IPS-18a (cell line): ENCODE data around the gene PHLPP1.
A peak's percentile ranks its signal among the peaks of the same experiment; 100 is the strongest.
"Not testable (repeated sequence)": the region's sequence is repeated elsewhere in the genome, so short reads cannot be mapped to it uniquely, and the experiment has no call there.

Experiments used
- H3K27ac ChIP-seq: one replicate; pipeline ENCODE4 v1.5.1; 2013; ENCODE audit warnings: low read length
- H3K27me3 ChIP-seq: one replicate; pipeline ENCODE4 v1.6.1; 2013; ENCODE audit warnings: mild to moderate bottlenecking, low read length; ENCODE audit not compliant: control insufficient read depth, insufficient read depth
- H3K36me3 ChIP-seq: one replicate; pipeline ENCODE4 v1.6.1; 2013; ENCODE audit warnings: low read depth, low read length; ENCODE audit not compliant: control insufficient read depth
- H3K4me1 ChIP-seq: one replicate; pipeline ENCODE4 v1.6.1; 2013; ENCODE audit warnings: low read depth, low read length; ENCODE audit not compliant: control insufficient read depth
- H3K4me3 ChIP-seq: one replicate; pipeline ENCODE4 v1.5.1; 2013; ENCODE audit warnings: low read length
- H3K9ac ChIP-seq: one replicate; pipeline ENCODE4 v1.6.1; 2013; ENCODE audit warnings: mild to moderate bottlenecking, low read length, moderate library complexity
- H3K9me3 ChIP-seq: one replicate; pipeline ENCODE4 v1.6.1; 2013; ENCODE audit warnings: low read depth, low read length; ENCODE audit not compliant: control insufficient read depth

Gene PHLPP1

DNA sequence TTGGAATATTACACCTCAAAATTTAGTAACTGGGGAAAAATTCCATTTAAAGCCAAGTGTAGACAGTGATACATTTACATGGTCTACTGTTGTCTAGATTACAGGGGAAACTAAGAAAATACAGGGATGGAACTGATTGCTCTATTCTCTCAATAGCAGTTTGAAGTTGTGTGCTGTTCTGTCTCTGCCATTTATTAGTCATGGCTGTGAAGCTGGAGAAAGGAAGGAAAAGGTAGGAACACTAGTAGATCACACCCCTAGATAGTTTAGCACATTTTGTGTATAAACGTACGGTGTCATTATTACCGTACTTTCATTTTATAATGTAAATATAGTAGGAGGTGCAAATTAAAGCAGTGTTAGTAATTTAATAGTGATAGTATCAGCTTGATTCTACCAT lies 170.5 kb downstream of the PHLPP1 start:
- no peak overlapping the region for H3K4me3 ChIP-seq
- peaks cover 13% of the 10 kb centered on the region for H3K4me1 ChIP-seq
- no peaks in the 10 kb centered on the region for H3K36me3 ChIP-seq
- H3K27me3 ChIP-seq = no peaks in the 10 kb centered on the region
- no peak overlapping the region for H3K27ac ChIP-seq
- no peak overlapping the region for H3K9ac ChIP-seq
- H3K9me3 ChIP-seq = no peaks in the 10 kb centered on the region

DNA sequence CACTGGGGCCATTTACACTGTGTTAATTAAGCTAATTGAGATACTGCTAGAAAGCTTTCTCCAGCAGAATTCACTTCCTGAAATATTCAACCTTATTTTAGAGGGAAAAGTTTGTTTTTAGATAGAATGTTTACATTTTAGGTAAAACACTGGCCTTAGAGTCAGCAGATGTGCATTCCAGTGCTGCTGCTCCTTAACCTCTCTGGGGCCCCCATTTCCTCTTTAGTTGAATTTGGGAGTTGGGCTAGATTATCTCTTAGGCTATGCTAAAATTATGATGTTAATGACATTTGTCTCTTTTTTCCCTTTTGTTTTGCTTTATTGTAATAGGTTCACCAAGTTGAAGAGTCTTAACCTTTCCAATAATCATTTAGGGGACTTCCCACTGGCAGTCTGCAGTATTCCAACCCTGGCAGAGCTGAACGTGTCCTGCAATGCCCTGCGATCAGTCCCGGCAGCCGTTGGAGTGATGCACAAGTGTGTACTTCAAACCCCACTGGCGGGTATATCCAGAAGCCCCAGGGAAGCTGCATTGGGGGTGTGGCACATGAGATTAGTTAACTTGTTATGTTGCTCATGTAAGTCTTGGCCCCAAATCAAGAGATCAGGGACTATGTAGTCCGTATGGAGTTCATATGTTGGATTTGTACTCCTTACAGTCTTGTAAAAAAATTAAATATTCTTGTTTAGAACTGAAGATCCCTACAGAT lies 179.5 kb downstream of the PHLPP1 start:
- H3K9me3 ChIP-seq = no peaks in the 10 kb centered on the region
- H3K27ac ChIP-seq = peak overlapping the region; percentile 47
- H3K9ac ChIP-seq = no peak overlapping the region
- peaks cover 4% of the 10 kb centered on the region for H3K4me1 ChIP-seq
- H3K27me3 ChIP-seq = no peaks in the 10 kb centered on the region
- peaks cover 32% of the 10 kb centered on the region for H3K36me3 ChIP-seq
- H3K4me3 ChIP-seq = no peak overlapping the region

DNA sequence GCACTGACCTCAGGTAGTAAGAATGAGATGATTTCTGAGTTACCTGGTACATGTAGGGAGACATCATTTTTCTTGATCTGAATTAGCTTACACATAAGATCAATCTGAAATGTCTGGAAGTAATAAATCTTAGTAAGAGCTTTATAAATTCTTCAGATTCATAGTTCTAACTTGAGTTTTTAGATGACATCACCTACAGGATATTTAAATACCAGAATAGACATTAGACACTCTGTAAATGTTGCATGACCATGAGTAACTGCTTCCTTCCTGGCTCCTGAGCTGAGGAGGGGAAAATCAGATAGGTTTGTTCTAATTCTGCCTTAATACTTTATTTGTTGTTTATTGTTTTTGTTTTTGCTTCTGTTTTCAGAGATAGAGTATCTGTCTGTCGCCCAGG lies 181.8 kb downstream of the PHLPP1 start:
- Histone ChIP-seq H3K9me3 (no peaks in the 10 kb centered on the region), H3K27me3 (no peaks in the 10 kb centered on the region), H3K4me1 (peaks cover 4% of the 10 kb centered on the region), H3K9ac (no peak overlapping the region), H3K27ac (no peak overlapping the region), H3K4me3 (no peak overlapping the region), H3K36me3 (peaks cover 32% of the 10 kb centered on the region)

DNA sequence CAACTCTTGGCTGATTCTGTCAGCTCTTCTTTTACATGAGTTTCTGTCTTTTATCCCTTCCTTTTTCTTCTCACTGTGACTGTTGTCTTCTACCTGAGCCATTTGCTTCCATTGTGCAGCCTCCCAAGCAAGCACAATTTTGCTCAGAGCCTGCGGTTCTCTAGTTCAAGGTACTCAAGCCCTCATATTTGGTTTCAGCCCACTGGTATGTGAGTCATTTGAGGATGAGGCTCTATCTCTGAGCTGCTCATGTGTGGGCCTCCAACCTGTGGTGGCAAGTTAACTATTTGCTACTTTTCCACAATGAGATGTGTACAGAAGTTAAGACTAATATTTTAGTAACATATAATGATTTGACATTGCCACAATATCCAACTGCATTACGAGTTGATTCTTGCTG lies 183.0 kb downstream of the PHLPP1 start:
- Histone ChIP-seq H3K36me3 (peaks cover 43% of the 10 kb centered on the region), H3K4me1 (peaks cover 4% of the 10 kb centered on the region), H3K4me3 (no peak overlapping the region), H3K27me3 (no peaks in the 10 kb centered on the region), H3K9me3 (no peaks in the 10 kb centered on the region), H3K27ac (no peak overlapping the region), H3K9ac (no peak overlapping the region)

DNA sequence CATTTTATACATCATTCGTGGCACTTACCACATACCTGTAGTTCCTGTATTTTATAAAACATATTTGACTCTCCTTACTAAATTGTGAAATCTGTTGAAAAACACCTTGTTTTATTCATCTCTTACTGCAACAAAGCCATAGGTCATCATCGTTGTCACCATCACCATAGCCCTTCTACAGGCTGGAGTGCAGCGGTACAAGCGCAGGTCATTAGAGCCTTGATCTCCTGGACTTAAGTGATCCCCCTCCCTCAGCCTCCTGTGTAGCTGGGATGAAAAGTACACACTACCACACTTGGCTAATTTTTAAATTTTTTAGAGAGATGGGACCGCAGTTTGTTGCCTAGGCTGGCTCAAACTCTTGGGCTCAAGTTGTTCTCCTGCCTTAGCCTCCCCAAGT lies 184.2 kb downstream of the PHLPP1 start:
- H3K27me3 ChIP-seq = no peaks in the 10 kb centered on the region
- H3K4me3 ChIP-seq = no peak overlapping the region
- H3K36me3 ChIP-seq = peaks cover 48% of the 10 kb centered on the region
- no peak overlapping the region for H3K9ac ChIP-seq
- H3K4me1 ChIP-seq = peaks cover 9% of the 10 kb centered on the region
- no peak overlapping the region for H3K27ac ChIP-seq
- H3K9me3 ChIP-seq = no peaks in the 10 kb centered on the region

DNA sequence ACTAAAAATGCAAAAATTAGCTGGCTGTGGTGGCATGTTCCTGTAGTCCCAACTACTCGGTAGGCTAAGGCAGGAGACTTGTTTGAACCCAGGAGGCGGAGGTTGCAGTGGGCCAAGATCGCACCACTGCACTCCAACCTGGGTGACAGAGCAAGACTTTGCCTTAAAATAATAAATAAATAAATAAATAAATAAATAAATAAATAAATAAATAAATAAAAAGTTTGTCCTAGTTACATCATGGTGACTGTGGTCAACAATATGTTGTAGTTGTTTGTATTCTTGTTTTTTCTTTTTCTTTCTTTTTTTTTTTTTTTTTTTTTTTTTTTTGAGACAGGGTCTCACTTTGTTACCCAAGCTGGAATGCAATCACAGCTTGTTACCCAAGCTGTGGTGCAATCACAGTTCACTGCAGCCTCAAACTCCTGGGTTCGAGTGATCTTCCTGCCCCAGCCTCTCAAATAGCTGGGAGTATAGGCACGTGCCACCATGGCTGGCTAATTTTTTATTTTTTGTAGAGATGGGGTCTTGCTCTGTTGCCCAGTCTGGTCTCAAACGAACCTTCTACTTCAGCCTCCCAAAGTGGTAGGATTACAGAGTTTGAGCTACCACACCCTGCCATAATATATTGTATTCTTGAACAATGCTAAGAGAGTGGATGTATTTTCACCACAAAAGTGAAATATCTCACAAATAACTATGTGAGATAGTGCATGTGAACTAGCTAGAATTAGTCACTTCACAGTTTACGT lies 185.0 kb downstream of the PHLPP1 start:
- H3K36me3 ChIP-seq = peaks cover 52% of the 10 kb centered on the region
- H3K27me3 ChIP-seq = no peaks in the 10 kb centered on the region
- H3K4me1 ChIP-seq = peaks cover 12% of the 10 kb centered on the region
- no peak overlapping the region for H3K9ac ChIP-seq
- H3K27ac ChIP-seq = no peak overlapping the region
- no peaks in the 10 kb centered on the region for H3K9me3 ChIP-seq
- H3K4me3 ChIP-seq = no peak overlapping the region

DNA sequence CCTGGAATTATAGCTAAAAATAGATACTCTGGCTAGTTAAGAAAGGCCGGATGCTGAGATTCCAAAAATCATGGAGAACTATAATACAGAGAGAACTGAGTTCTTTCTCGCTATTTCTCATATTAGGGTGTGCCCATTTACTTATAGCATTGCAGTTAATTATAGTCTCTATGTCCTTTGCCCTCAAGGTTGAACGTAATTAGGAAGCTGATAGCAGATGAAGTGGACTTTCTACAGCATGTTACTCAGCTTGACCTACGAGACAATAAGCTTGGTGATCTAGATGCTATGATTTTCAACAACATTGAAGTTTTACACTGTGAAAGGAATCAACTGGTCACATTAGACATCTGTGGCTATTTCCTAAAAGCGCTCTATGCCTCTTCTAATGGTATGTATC lies 187.4 kb downstream of the PHLPP1 start:
- no peaks in the 10 kb centered on the region for H3K27me3 ChIP-seq
- no peaks in the 10 kb centered on the region for H3K9me3 ChIP-seq
- no peak overlapping the region for H3K4me3 ChIP-seq
- no peak overlapping the region for H3K27ac ChIP-seq
- peaks cover 14% of the 10 kb centered on the region for H3K4me1 ChIP-seq
- no peak overlapping the region for H3K9ac ChIP-seq
- peaks cover 36% of the 10 kb centered on the region for H3K36me3 ChIP-seq

DNA sequence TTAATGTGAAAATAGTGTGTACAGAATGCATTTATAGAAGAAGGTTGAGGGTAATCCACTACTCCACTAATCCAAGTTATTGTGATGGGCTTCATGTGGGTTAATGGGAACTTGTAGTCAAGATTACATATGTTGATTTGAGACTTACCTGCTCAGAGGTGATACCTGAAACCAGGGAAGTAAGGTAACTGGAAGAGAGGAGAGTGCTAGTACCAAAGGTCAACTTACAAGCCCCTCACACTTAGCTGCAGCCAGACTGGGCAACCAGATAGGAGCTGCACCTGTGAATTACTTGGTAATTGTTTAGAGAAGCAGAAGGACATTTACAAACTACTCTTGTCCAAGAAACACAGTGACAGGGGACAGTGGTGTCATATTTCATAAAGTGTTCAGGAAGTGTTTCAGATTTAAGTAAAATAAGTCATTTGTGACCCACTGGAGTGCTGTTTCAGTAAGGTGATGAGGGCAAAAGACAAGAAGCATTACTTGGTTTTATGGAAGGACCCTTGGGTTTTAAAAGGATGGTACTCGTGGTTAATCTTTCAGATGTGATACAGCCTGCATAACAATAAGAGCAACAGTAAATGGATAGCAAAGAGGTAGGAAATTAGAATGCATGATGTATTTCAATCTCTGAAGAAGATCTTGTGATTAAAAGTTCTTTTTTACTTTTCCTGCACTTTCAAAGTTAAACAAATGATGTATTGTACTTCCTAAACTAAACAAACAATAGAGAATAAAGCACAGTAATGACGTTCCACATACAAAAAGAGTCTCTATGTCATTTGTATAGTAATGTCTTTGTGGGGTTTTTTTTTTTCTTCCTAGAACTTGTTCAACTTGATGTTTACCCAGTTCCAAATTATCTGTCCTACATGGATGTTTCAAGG lies 189.3 kb downstream of the PHLPP1 start:
- Histone ChIP-seq H3K9ac (no peak overlapping the region), H3K9me3 (no peaks in the 10 kb centered on the region), H3K4me3 (no peak overlapping the region), H3K4me1 (peaks cover 14% of the 10 kb centered on the region), H3K27ac (no peak overlapping the region), H3K36me3 (peaks cover 27% of the 10 kb centered on the region), H3K27me3 (no peaks in the 10 kb centered on the region)

DNA sequence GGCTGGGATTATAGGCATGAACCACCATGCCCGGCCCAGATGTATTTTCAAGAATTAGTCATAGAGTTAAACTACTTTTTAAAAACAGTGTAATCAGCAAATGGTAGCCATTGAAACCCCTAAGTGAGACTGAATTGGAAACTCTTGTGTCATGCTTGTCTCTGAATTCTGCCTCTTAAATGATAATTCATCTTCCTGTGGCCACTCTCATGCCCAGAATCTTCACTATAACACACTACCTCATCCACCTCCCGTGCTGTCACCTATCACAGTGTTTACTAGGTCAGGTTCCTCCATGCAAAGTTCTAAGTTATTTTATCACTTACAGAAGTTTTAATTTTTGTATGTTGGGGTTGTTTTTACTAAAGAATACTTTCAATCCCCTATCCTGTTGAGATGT lies 197.5 kb downstream of the PHLPP1 start:
- Histone ChIP-seq H3K9me3 (no peaks in the 10 kb centered on the region), H3K9ac (no peak overlapping the region), H3K27me3 (no peaks in the 10 kb centered on the region), H3K36me3 (peaks cover 19% of the 10 kb centered on the region), H3K4me3 (no peak overlapping the region), H3K27ac (no peak overlapping the region), H3K4me1 (no peaks in the 10 kb centered on the region)

DNA sequence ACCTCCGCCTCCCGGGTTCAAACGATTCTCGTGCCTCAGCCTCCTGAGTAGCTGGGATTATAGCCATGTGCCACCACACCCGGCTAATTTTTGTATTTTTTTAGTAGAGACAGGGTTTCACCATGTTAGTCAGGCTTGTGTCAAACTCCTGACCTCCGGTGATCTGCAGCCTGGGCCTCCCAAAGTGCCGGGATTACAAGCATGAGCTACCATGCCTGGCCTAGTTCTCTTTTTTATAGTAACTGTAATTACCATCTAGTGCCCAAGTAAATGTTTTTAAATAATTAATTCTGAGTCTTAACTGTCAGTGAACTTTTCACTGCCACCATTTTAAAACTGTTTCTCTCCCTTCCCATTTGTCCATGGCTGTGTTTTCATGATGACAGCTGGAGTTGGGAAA lies 198.5 kb downstream of the PHLPP1 start:
- peaks cover 19% of the 10 kb centered on the region for H3K36me3 ChIP-seq
- not testable (repeated sequence) for H3K4me1 ChIP-seq, H3K9me3 ChIP-seq, H3K27ac ChIP-seq, H3K9ac ChIP-seq, H3K4me3 ChIP-seq, H3K27me3 ChIP-seq

DNA sequence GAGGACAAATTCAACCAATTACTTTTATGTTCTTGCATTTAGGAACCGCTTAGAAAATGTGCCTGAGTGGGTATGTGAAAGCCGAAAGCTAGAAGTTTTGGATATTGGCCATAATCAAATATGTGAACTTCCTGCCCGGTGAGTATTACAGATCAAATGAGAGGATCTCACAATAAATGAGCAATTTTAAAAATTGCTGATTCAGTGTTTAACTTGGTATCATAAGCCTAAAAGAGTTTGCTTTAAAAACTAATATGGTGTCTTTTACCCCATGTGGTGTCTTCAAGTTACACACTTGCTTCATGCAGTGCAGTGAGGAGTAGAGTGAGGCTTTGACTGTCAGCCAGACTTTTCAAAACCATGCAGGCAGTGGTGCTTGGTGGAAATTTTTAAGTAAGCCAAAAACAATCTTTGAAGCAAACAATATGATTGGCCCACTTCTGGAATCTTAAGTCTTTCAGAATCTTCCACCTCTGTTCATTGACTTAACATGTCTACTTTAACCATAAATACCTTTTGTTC lies 199.6 kb downstream of the PHLPP1 start:
- H3K27me3 ChIP-seq = no peaks in the 10 kb centered on the region
- H3K9ac ChIP-seq = no peak overlapping the region
- H3K36me3 ChIP-seq = peaks cover 22% of the 10 kb centered on the region
- no peak overlapping the region for H3K4me3 ChIP-seq
- H3K27ac ChIP-seq = no peak overlapping the region
- H3K9me3 ChIP-seq = no peaks in the 10 kb centered on the region
- H3K4me1 ChIP-seq = no peaks in the 10 kb centered on the region
